Activated T-cell treated with anti-CD3 and anti-CD28 coated beads, Interleukin-2, amount 50 U/mL, for 24 hours (primary cell): ENCODE data around the gene PRSS27.

Source experiments
- DNase-seq: peaks from one replicate; pipeline ENCODE4 v3.0.0-alpha.2; 2020
- H3K27ac Mint-ChIP-seq: 2 replicates; pipeline ENCODE4 v1.8.0; 2020; ENCODE audit warnings: mild to moderate bottlenecking, mixed read lengths
- H3K27me3 Mint-ChIP-seq: 2 replicates; pipeline ENCODE4 v1.8.0; 2020; ENCODE audit warnings: mixed read lengths
- H3K36me3 Mint-ChIP-seq: 2 replicates; pipeline ENCODE4 v1.8.0; 2020; ENCODE audit warnings: low read depth, mixed read lengths
- H3K4me1 Mint-ChIP-seq: 2 replicates; pipeline ENCODE4 v1.8.0; 2020; ENCODE audit warnings: low read depth, mixed read lengths
- H3K4me3 Mint-ChIP-seq: 2 replicates; pipeline ENCODE4 v1.8.0; 2020; ENCODE audit warnings: mild to moderate bottlenecking, moderate library complexity, mixed read lengths
- H3K9me3 Mint-ChIP-seq: 2 replicates; pipeline ENCODE4 v1.8.0; 2020; ENCODE audit warnings: mixed read lengths

Gene PRSS27

GRCh38 chr16:2720064-2720457, at the start of gene PRSS27:
PRSS27 (minus strand) TSS chr16:2720224; CDS start chr16:2720160, 64 bp downstream.
- Mint-ChIP-seq H3K27ac (peak within 1 kb of the TSS; percentile 90), H3K9me3 (no peaks in the 10 kb centered on the region), H3K4me3 (peak within 1 kb of the TSS; percentile 82), H3K4me1 (peaks cover 14% of the 10 kb centered on the region), H3K36me3 (no peaks in the 10 kb centered on the region), H3K27me3 (peaks cover 4% of the 10 kb centered on the region)
- DNase-seq = no peak

- Mint-ChIP-seq H3K4me1 (peaks cover 36% of the 10 kb centered on the region), H3K9me3 (no peaks in the 10 kb centered on the region), H3K27me3 (no peaks in the 10 kb centered on the region), H3K36me3 (peaks cover 99% of the 10 kb centered on the region), H3K4me3 (no peak overlapping the region), H3K27ac (peak overlapping the region; percentile 78)
- DNase-seq = no peak
These were observed 49.6 kb upstream of the PRSS27 start for GRCh38 chr16:2769675-2770056.

GRCh38 chr16:2769100-2769529, 49.1 kb upstream of the PRSS27 start:
- Mint-ChIP-seq H3K27ac (peak overlapping the region; percentile 78), H3K27me3 (no peaks in the 10 kb centered on the region), H3K9me3 (no peaks in the 10 kb centered on the region), H3K36me3 (peaks cover 99% of the 10 kb centered on the region), H3K4me3 (no peak overlapping the region), H3K4me1 (peaks cover 33% of the 10 kb centered on the region)
- no peak for DNase-seq

- no peaks in the 10 kb centered on the region for H3K27me3 Mint-ChIP-seq
- peak overlapping the region; percentile 77 for H3K27ac Mint-ChIP-seq
- no peak overlapping the region for H3K4me3 Mint-ChIP-seq
- peaks cover 99% of the 10 kb centered on the region for H3K36me3 Mint-ChIP-seq
- no peaks in the 10 kb centered on the region for H3K9me3 Mint-ChIP-seq
- H3K4me1 Mint-ChIP-seq = peaks cover 28% of the 10 kb centered on the region
- DNase-seq = no peak
These were observed 48.5 kb upstream of the PRSS27 start for GRCh38 chr16:2768403-2769089.

GRCh38 chr16:2767891-2768290, 47.9 kb upstream of the PRSS27 start:
- peaks cover 27% of the 10 kb centered on the region for H3K4me1 Mint-ChIP-seq
- peaks cover 99% of the 10 kb centered on the region for H3K36me3 Mint-ChIP-seq
- peak overlapping the region; percentile 66 for H3K27ac Mint-ChIP-seq
- no peak for DNase-seq
- H3K4me3 Mint-ChIP-seq = no peak overlapping the region
- no peaks in the 10 kb centered on the region for H3K9me3 Mint-ChIP-seq
- H3K27me3 Mint-ChIP-seq = no peaks in the 10 kb centered on the region

- H3K27ac Mint-ChIP-seq = peak overlapping the region; percentile 75
- H3K4me3 Mint-ChIP-seq = no peak overlapping the region
- no peaks in the 10 kb centered on the region for H3K27me3 Mint-ChIP-seq
- no peaks in the 10 kb centered on the region for H3K9me3 Mint-ChIP-seq
- H3K4me1 Mint-ChIP-seq = peaks cover 28% of the 10 kb centered on the region
- H3K36me3 Mint-ChIP-seq = peaks cover 100% of the 10 kb centered on the region
- DNase-seq = no peak
These were observed 47.2 kb upstream of the PRSS27 start for GRCh38 chr16:2767140-2767731.

GRCh38 chr16:2766430-2767139, 46.6 kb upstream of the PRSS27 start:
- Mint-ChIP-seq H3K9me3 (no peaks in the 10 kb centered on the region), H3K4me1 (peaks cover 27% of the 10 kb centered on the region), H3K27ac (peak overlapping the region; percentile 75), H3K36me3 (peaks cover 100% of the 10 kb centered on the region), H3K4me3 (no peak overlapping the region), H3K27me3 (no peaks in the 10 kb centered on the region)
- no peak for DNase-seq

GRCh38 chr16:2765462-2766404, 45.7 kb upstream of the PRSS27 start:
- no peaks in the 10 kb centered on the region for H3K27me3 Mint-ChIP-seq
- peaks cover 100% of the 10 kb centered on the region for H3K36me3 Mint-ChIP-seq
- no peak for DNase-seq
- H3K4me3 Mint-ChIP-seq = no peak overlapping the region
- peak overlapping the region; percentile 75 for H3K27ac Mint-ChIP-seq
- H3K9me3 Mint-ChIP-seq = no peaks in the 10 kb centered on the region
- peaks cover 30% of the 10 kb centered on the region for H3K4me1 Mint-ChIP-seq

GRCh38 chr16:2764718-2765117, 44.7 kb upstream of the PRSS27 start:
- peaks cover 100% of the 10 kb centered on the region for H3K36me3 Mint-ChIP-seq
- H3K4me1 Mint-ChIP-seq = peaks cover 37% of the 10 kb centered on the region
- H3K27me3 Mint-ChIP-seq = no peaks in the 10 kb centered on the region
- no peak for DNase-seq
- peak overlapping the region; percentile 34 for H3K27ac Mint-ChIP-seq
- H3K9me3 Mint-ChIP-seq = no peaks in the 10 kb centered on the region
- H3K4me3 Mint-ChIP-seq = no peak overlapping the region

- Mint-ChIP-seq H3K9me3 (no peaks in the 10 kb centered on the region), H3K27ac (peak overlapping the region; percentile 19), H3K36me3 (peaks cover 100% of the 10 kb centered on the region), H3K4me1 (peaks cover 39% of the 10 kb centered on the region), H3K4me3 (no peak overlapping the region), H3K27me3 (no peaks in the 10 kb centered on the region)
- no peak for DNase-seq
These were observed 43.1 kb upstream of the PRSS27 start for GRCh38 chr16:2763173-2763572.

- Mint-ChIP-seq H3K27me3 (no peaks in the 10 kb centered on the region), H3K27ac (peak overlapping the region; percentile 19), H3K36me3 (peaks cover 100% of the 10 kb centered on the region), H3K4me3 (no peak overlapping the region), H3K4me1 (peaks cover 38% of the 10 kb centered on the region), H3K9me3 (no peaks in the 10 kb centered on the region)
- DNase-seq = no peak
These were observed 42.7 kb upstream of the PRSS27 start for GRCh38 chr16:2762711-2763110.

GRCh38 chr16:2761886-2762583, 42.0 kb upstream of the PRSS27 start:
- Mint-ChIP-seq H3K27ac (peak overlapping the region; percentile 35), H3K4me1 (peaks cover 44% of the 10 kb centered on the region), H3K4me3 (no peak overlapping the region), H3K9me3 (no peaks in the 10 kb centered on the region), H3K36me3 (peaks cover 100% of the 10 kb centered on the region), H3K27me3 (no peaks in the 10 kb centered on the region)
- DNase-seq = no peak

GRCh38 chr16:2761472-2761871, 41.4 kb upstream of the PRSS27 start:
- no peaks in the 10 kb centered on the region for H3K9me3 Mint-ChIP-seq
- no peak overlapping the region for H3K4me3 Mint-ChIP-seq
- H3K4me1 Mint-ChIP-seq = peaks cover 46% of the 10 kb centered on the region
- peaks cover 100% of the 10 kb centered on the region for H3K36me3 Mint-ChIP-seq
- no peaks in the 10 kb centered on the region for H3K27me3 Mint-ChIP-seq
- H3K27ac Mint-ChIP-seq = no peak overlapping the region
- DNase-seq = no peak

- Mint-ChIP-seq H3K9me3 (no peaks in the 10 kb centered on the region), H3K4me3 (no peak overlapping the region), H3K4me1 (peaks cover 55% of the 10 kb centered on the region)
These were observed 37.3 kb upstream of the PRSS27 start for GRCh38 chr16:2757344-2757743.

More at GRCh38 chr16:2757344-2757743, 37.3 kb upstream of the PRSS27 start:
- no peaks in the 10 kb centered on the region for H3K27me3 Mint-ChIP-seq
- H3K36me3 Mint-ChIP-seq = peaks cover 92% of the 10 kb centered on the region
- H3K27ac Mint-ChIP-seq = peak overlapping the region; percentile 77
- no peak for DNase-seq
